ENCODE measurements around the gene SYAP1. TPM values are rescaled to one million over a fixed set of nuclear protein-coding genes. Genes with fewer than 3 reads are reported as not detected.
"Not testable (repeated sequence)": the region's sequence is repeated elsewhere in the genome, so short reads cannot be mapped to it uniquely, and the experiment has no call there.

Gene SYAP1
- total and polyA plus RNA-seq, 9 of the 15 experiments (the other 6 are each of a cell fraction or from before 2014, with no cell fraction given) = 5.7 to 35.3 (median 27.6) TPM

DNA sequence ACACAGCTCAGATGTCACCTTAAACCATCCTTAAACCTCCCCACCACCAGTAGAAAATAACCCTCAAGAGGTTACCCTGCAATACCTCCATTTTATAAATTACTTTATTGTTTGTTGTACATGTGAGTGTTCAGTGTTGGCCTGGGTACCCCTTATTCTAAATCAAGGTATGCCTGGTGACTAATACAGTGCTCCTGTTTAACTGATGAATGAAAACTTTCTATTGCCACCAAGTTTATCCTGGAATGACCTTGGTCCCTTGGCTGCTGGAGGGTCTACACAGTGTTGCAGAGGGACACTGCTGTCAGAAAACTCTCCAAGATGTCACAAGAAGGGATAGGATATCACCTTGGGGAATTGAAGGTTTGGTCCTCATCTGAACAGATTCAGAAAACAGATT is 59.6 kb downstream of the SYAP1 start:
- FAIRE-seq (no peak), DNase-seq (ENCODE audit: extremely low read depth in 1 of 4, low spot score in 3 of 4) (no peak), ATAC-seq (no peak; the same call in 2 of the 3 replicates)
- Histone ChIP-seq H3K9me3 (replicated peaks; ENCODE audit: control insufficient read depth, insufficient read depth, low read depth, low read length) (no peaks in the 10 kb centered on the region), H3K4me1 (replicated peaks in 1 of 2; ENCODE audit: control insufficient read depth in 2 of 2, insufficient read depth in 2 of 2, low read length in 2 of 2) (no peaks in the 10 kb centered on the region; a peak in 1 of 5 replicates), H3K27ac (ENCODE audit: extremely low read depth, low read depth, low read length) (no peak overlapping the region), H3K79me2 (ENCODE audit: control insufficient read depth, insufficient read depth, low read length) (no peaks in the 10 kb centered on the region), H4K20me1 (replicated peaks; ENCODE audit: control insufficient read depth, insufficient read depth, low read length) (no peaks in the 10 kb centered on the region), H3K9ac (ENCODE audit: insufficient read depth in 1 of 2, low read depth in 2 of 2, low read length in 2 of 2) (no peak overlapping the region), H2AFZ (ENCODE audit: low read depth, low read length) (no peak overlapping the region), H3K4me2 (ENCODE audit: insufficient read depth, low read length) (no peak overlapping the region), H3K36me3 (ENCODE audit: control insufficient read depth, insufficient read depth, low read length) (no peaks in the 10 kb centered on the region), H3K9me1 (ENCODE audit: control insufficient read depth, insufficient read depth, low read length) (no peaks in the 10 kb centered on the region), H3K4me3 (no peak overlapping the region), H3K27me3 (ENCODE audit: control insufficient read depth in 2 of 2, insufficient read depth in 2 of 2, low read length in 2 of 2) (no peaks in the 10 kb centered on the region)
- BruUV-seq (replicated peaks) = no TSS peak
- ChIA-PET POLR2A (no interaction called here), CTCF (ENCODE audit: low intra/inter-chr PET ratio) (no interaction called here)
- in situ Hi-C loops (cut with MboI) (no loop called here), intact Hi-C loops (cut with micrococcal nuclease) (no loop called here)
- TF ChIP-seq NFYB (IDR thresholded peaks at IDR 0.05; ENCODE audit: extremely low read depth, insufficient read length) (no peak), CBX1 (IDR thresholded peaks at IDR 0.05; ENCODE audit: low read depth) (no peak), GTF2B (IDR thresholded peaks at IDR 0.05; ENCODE audit: extremely low read depth, insufficient read length) (no peak), NRF1 (conservative IDR thresholded peaks at IDR 0.05 in 1 of 2, IDR thresholded peaks at IDR 0.05 in 1 of 2) (no peak), TEAD1 (CRISPR knock-in tag; IDR thresholded peaks at IDR 0.05) (no peak), RBM34 (IDR thresholded peaks at IDR 0.05; ENCODE audit: borderline replicate concordance, insufficient read depth, low read length) (no peak)

- ATAC-seq; H3K9me3 ChIP-seq (replicated peaks; ENCODE audit: control insufficient read depth, insufficient read depth, low read depth, low read length); BruUV-seq (replicated peaks); H3K4me3 ChIP-seq; H3K27me3 ChIP-seq (ENCODE audit: control insufficient read depth in 2 of 2, insufficient read depth in 2 of 2, low read length in 2 of 2); CTCF ChIA-PET (ENCODE audit: low intra/inter-chr PET ratio); H3K36me3 ChIP-seq (ENCODE audit: control insufficient read depth, insufficient read depth, low read length); H3K9me1 ChIP-seq (ENCODE audit: control insufficient read depth, insufficient read depth, low read length); H3K27ac ChIP-seq (ENCODE audit: extremely low read depth, low read depth, low read length); H2AFZ ChIP-seq (ENCODE audit: low read depth, low read length); intact Hi-C loops (cut with micrococcal nuclease); DNase-seq (ENCODE audit: extremely low read depth in 1 of 4, low spot score in 3 of 4); H3K9ac ChIP-seq (ENCODE audit: insufficient read depth in 1 of 2, low read depth in 2 of 2, low read length in 2 of 2); H4K20me1 ChIP-seq (replicated peaks; ENCODE audit: control insufficient read depth, insufficient read depth, low read length); H3K4me2 ChIP-seq (ENCODE audit: insufficient read depth, low read length); H3K79me2 ChIP-seq (ENCODE audit: control insufficient read depth, insufficient read depth, low read length); FAIRE-seq; in situ Hi-C loops (cut with MboI); H3K4me1 ChIP-seq (replicated peaks in 1 of 2; ENCODE audit: control insufficient read depth in 2 of 2, insufficient read depth in 2 of 2, low read length in 2 of 2): not testable (repeated sequence)
- 17% methylated on average over 2 of the region's 2 CpGs for WGBS (ENCODE audit: insufficient coverage, low coverage, missing lambda C conversion rate)
- POLR2A ChIA-PET = interaction anchor here (4.1 kb wide), 1 partner anchor 8 kb away, joined by 31 read pairs; no protein-coding TSS in a partner anchor
Observed at GRCh38 chrX:16779815-16780214, 60.4 kb downstream of the SYAP1 start.

Data from K562 (cell line).